Measurements from ENCODE around the gene INSIG1.

Gene INSIG1

GRCh38 chr7:155346285-155346684 is 48.6 kb downstream of the INSIG1 start:
- DNase-seq (ENCODE audit: low read depth in 2 of 2, low spot score in 1 of 2), result no peak

GRCh38 chr7:155348806-155349205 is 51.1 kb downstream of the INSIG1 start:
- no peak for DNase-seq (ENCODE audit: low read depth in 2 of 2, low spot score in 1 of 2)

GRCh38 chr7:155349601-155350331 is 52.1 kb downstream of the INSIG1 start:
- no peak for DNase-seq (ENCODE audit: low read depth in 2 of 2, low spot score in 1 of 2)

- DNase-seq (ENCODE audit: low read depth in 2 of 2, low spot score in 1 of 2), result no peak
These were observed 53.6 kb downstream of the INSIG1 start for GRCh38 chr7:155351120-155351870.

- no peak for DNase-seq (ENCODE audit: low read depth in 2 of 2, low spot score in 1 of 2)
These were observed 54.5 kb downstream of the INSIG1 start for GRCh38 chr7:155352076-155352752.

- no peak for DNase-seq (ENCODE audit: low read depth in 2 of 2, low spot score in 1 of 2)
These were observed 55.1 kb downstream of the INSIG1 start for GRCh38 chr7:155352753-155353115.

- no peak for DNase-seq (ENCODE audit: low read depth in 2 of 2, low spot score in 1 of 2)
These were observed 55.7 kb downstream of the INSIG1 start for GRCh38 chr7:155353256-155353897.

GRCh38 chr7:155354371-155355048 is 56.8 kb downstream of the INSIG1 start:
- no peak for DNase-seq (ENCODE audit: low read depth in 2 of 2, low spot score in 1 of 2)

- no peak for DNase-seq (ENCODE audit: low read depth in 2 of 2, low spot score in 1 of 2)
These were observed 57.5 kb downstream of the INSIG1 start for GRCh38 chr7:155355176-155355575.

- DNase-seq (ENCODE audit: low read depth in 2 of 2, low spot score in 1 of 2), result no peak
These were observed 58.1 kb downstream of the INSIG1 start for GRCh38 chr7:155355745-155356144.

- no peak for DNase-seq (ENCODE audit: low read depth in 2 of 2, low spot score in 1 of 2)
These were observed 58.8 kb downstream of the INSIG1 start for GRCh38 chr7:155356323-155357105.

- no peak for DNase-seq (ENCODE audit: low read depth in 2 of 2, low spot score in 1 of 2)
These were observed 59.9 kb downstream of the INSIG1 start for GRCh38 chr7:155357573-155358041.

- no peak for DNase-seq (ENCODE audit: low read depth in 2 of 2, low spot score in 1 of 2)
These were observed 60.6 kb downstream of the INSIG1 start for GRCh38 chr7:155358066-155358947.

- DNase-seq (ENCODE audit: low read depth in 2 of 2, low spot score in 1 of 2), result no peak
These were observed 61.5 kb downstream of the INSIG1 start for GRCh38 chr7:155358948-155359712.

Measured in stimulated activated CD8-positive, alpha-beta memory T cell treated with anti-CD3 and anti-CD28 coated beads, Interleukin-4, amount 100 ng/mL, for 4 hours (primary cell).